ENCODE results near the gene PISD.

PISD gene

DNA sequence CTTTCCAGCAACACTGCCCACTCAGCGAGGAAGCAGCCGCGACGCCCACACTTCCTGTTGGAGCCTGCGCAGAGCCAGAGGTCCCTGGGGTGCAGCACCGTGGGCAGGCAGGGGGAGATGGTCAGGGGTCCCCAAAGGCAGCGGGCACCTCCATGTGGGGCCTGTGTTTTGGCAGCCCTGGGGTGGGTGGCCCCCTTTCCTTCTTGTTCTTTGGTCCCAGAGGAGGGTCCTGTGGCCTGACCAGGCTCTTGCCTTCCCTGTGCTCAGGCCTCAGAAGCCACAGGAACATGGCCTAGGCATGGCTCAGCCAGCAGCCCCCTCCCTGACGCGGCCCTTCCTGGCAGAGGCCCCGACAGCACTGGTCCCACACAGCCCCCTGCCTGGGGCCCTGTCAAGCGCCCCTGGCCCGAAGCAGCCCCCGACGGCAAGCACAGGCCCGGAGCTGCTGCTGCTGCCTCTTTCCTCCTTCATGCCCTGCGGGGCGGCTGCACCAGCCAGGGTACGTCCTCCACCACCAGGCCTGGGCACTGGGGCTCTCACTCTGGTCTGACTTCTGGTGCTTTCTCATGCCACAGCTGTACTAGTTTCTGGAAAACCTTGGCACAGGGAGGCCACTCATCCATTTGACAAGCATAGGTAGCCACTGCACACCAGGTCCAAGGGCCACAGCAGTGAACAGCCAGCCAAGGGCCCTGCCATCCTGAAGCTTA lies 47.1 kb downstream of the PISD start:
- peak overlapping the region; percentile 80 for H3K27ac Mint-ChIP-seq
- no peak overlapping the region for H3K4me3 Mint-ChIP-seq
- H3K9me3 Mint-ChIP-seq, result no peaks in the 10 kb centered on the region
- H3K36me3 Mint-ChIP-seq, result peaks cover 12% of the 10 kb centered on the region
- H3K4me1 Mint-ChIP-seq, result peaks cover 30% of the 10 kb centered on the region
- no peak for ATAC-seq (ENCODE audit: low read depth)
- no peak for DNase-seq (ENCODE audit: low spot score in 2 of 2)
- no peaks in the 10 kb centered on the region for H3K27me3 Mint-ChIP-seq

DNA sequence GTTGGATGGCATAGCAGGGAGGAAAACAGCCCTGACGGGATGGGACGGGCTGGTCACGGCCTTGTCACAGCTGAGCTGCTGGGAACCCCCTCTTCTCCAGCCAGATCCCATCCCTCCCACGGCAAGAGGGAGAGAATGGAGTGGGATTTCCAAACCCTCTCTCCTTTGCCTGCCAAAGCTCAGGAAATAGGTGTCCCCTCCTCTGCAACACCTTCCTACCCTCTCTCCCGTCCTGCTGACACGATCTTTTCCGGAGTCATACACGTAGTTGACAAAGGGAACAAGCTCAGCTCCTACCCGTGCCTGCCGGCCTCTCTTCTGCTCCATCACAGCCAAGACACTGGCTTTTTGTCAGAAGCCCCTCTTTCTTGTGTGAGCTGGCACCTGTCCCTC lies 48.1 kb downstream of the PISD start:
- DNase-seq (ENCODE audit: low spot score in 2 of 2) (no peak), ATAC-seq (ENCODE audit: low read depth) (no peak)
- H3K27me3 Mint-ChIP-seq, result no peaks in the 10 kb centered on the region
- peaks cover 30% of the 10 kb centered on the region for H3K4me1 Mint-ChIP-seq
- H3K36me3 Mint-ChIP-seq, result peaks cover 11% of the 10 kb centered on the region
- no peak overlapping the region for H3K4me3 Mint-ChIP-seq
- H3K9me3 Mint-ChIP-seq, result no peaks in the 10 kb centered on the region
- H3K27ac Mint-ChIP-seq, result peak overlapping the region; percentile 80

DNA sequence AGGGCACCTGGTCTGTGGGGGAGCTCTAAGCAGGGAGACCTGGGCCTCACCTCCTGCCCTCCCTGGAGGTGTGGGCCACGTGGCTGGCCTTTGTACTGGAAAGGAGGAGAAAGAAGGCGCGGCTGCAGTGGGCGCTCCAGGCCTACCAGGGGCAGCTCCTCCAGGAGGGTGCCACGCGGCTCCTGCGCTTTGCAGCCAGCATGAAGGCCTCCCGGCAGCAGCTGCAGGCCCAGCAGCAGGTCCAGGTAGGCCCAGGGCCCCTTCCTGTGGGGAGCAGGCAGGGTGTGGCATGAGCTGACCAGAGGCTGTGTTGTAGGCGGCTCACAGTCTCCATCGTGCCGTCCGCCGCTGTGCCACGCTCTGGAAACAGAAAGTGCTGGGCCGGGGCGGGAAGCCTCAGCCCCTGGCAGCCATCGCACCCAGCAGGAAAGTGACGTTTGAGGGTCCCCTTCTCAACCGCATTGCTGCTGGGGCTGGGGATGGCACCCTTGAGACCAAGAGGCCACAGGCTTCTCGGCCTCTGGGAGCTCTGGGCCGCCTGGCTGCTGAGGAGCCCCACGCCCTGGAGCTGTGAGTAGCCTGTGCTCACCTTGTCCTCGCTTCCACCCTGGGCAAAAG lies 48.6 kb downstream of the PISD start:
- no peaks in the 10 kb centered on the region for H3K9me3 Mint-ChIP-seq
- peaks cover 30% of the 10 kb centered on the region for H3K4me1 Mint-ChIP-seq
- H3K36me3 Mint-ChIP-seq, result peaks cover 9% of the 10 kb centered on the region
- H3K27me3 Mint-ChIP-seq, result no peaks in the 10 kb centered on the region
- H3K4me3 Mint-ChIP-seq, result no peak overlapping the region
- no peak overlapping the region for H3K27ac Mint-ChIP-seq
- no peak for ATAC-seq (ENCODE audit: low read depth)
- DNase-seq (ENCODE audit: low spot score in 2 of 2), result no peak

DNA sequence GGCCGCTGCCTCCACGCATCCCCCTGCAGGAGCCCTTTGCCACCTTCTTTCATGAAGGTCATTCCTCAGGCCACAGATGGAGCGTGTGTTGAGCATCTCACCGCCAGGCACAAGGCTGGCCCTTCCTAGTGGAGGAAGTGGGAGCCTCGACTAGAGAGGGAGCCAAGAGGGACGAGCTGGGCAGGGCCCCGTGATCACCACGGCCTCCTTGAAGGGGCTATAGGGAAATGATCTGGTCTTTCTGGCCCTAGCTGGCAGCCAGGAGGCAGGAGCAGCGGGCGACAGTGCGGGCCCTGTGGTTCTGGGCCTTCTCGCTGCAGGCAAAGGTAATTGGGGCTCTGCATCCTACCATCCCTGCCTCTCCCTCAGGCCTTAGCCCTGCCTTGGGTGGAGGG lies 49.1 kb downstream of the PISD start:
- no peak overlapping the region for H3K27ac Mint-ChIP-seq
- no peaks in the 10 kb centered on the region for H3K27me3 Mint-ChIP-seq
- ATAC-seq (ENCODE audit: low read depth), result no peak
- peaks cover 30% of the 10 kb centered on the region for H3K4me1 Mint-ChIP-seq
- H3K4me3 Mint-ChIP-seq, result no peak overlapping the region
- DNase-seq (ENCODE audit: low spot score in 2 of 2), result no peak
- no peaks in the 10 kb centered on the region for H3K9me3 Mint-ChIP-seq
- peaks cover 12% of the 10 kb centered on the region for H3K36me3 Mint-ChIP-seq

DNA sequence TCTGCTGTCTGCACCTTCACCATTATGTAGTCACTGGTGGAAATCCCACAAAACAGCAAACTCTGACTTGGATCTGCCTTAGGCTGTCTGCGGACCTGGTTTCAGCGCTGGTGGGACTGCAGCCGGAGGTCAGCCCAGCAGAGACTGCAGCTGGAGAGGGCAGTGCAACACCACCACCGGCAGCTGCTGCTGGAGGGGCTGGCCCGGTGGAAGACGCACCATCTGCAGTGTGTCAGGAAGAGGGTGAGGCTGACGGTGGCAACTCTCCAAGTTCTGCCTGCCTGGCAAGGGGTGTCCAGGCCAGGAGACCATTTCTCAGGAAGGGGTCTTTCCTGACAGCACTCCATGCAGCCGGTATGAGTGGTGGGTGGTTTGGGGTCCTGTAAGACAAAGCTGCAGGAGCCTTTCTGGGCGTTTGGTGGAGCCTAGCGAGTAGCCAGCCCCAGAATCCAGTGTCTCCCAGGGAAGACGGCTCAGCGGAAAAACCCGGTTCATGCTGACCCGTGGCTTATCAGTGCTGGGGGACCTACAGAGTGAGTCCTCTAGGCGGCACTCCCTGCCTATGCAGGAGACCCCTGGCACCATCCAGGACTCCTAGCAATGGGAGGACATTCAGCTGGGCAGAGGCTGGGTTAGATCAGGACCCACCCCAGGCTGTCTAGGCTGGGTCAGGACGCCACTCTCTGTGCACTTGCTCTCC lies 50.8 kb downstream of the PISD start:
- no peaks in the 10 kb centered on the region for H3K27me3 Mint-ChIP-seq
- peaks cover 11% of the 10 kb centered on the region for H3K36me3 Mint-ChIP-seq
- H3K4me3 Mint-ChIP-seq, result no peak overlapping the region
- H3K4me1 Mint-ChIP-seq, result peaks cover 23% of the 10 kb centered on the region
- ATAC-seq (ENCODE audit: low read depth) (no peak), DNase-seq (ENCODE audit: low spot score in 2 of 2) (no peak)
- peak overlapping the region; percentile 8 for H3K27ac Mint-ChIP-seq
- no peaks in the 10 kb centered on the region for H3K9me3 Mint-ChIP-seq

DNA sequence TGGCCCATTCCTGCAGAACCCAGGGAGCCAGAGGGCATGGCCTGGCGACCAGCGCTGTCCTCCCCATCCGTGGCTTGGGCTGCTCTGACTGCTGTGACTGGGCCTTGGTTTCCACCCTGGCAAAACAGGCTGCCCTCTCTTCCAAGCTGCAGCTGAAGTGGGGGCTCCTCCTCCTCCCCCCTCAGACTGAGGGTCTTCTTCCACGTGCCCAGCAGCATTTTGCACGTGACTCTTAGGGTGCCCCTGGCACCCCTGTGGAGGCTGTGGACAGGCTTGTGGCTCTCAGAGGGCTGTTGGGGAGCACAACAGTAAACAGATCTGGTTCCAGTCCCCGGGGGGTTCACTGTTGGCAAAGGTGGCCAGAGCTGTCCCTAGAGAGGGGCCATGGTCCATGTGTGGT lies 51.4 kb downstream of the PISD start:
- Mint-ChIP-seq H3K4me3 (no peak overlapping the region), H3K27me3 (no peaks in the 10 kb centered on the region), H3K27ac (peak overlapping the region; percentile 8), H3K36me3 (peaks cover 15% of the 10 kb centered on the region), H3K4me1 (peaks cover 17% of the 10 kb centered on the region), H3K9me3 (no peaks in the 10 kb centered on the region)
- DNase-seq (ENCODE audit: low spot score in 2 of 2) (no peak), ATAC-seq (ENCODE audit: low read depth) (no peak)

DNA sequence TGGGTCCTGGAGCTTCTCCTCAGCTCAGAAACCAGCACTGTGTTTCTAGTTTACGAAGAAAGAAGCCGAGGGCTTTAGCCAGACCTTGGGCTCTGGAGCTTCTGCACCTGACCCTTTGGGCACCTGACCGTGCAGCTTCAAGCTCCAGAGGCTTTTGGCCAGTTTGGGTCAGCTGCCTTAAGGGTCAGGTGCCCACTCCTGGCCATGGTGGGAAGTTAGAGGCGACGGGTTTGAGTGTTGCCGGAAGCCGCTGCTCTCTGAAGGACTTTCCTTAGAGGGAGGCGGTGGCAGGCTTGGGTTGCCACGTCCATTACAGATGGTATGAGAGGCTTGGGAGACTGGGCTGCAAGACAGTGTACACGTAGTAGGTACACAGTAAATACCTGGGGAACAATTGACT lies 52.3 kb downstream of the PISD start:
- ATAC-seq (ENCODE audit: low read depth) (no peak), DNase-seq (ENCODE audit: low spot score in 2 of 2) (no peak)
- H3K36me3 Mint-ChIP-seq, result peaks cover 17% of the 10 kb centered on the region
- H3K4me3 Mint-ChIP-seq, result no peak overlapping the region
- H3K9me3 Mint-ChIP-seq, result no peaks in the 10 kb centered on the region
- H3K27ac Mint-ChIP-seq, result no peak overlapping the region
- no peaks in the 10 kb centered on the region for H3K27me3 Mint-ChIP-seq
- peaks cover 11% of the 10 kb centered on the region for H3K4me1 Mint-ChIP-seq

DNA sequence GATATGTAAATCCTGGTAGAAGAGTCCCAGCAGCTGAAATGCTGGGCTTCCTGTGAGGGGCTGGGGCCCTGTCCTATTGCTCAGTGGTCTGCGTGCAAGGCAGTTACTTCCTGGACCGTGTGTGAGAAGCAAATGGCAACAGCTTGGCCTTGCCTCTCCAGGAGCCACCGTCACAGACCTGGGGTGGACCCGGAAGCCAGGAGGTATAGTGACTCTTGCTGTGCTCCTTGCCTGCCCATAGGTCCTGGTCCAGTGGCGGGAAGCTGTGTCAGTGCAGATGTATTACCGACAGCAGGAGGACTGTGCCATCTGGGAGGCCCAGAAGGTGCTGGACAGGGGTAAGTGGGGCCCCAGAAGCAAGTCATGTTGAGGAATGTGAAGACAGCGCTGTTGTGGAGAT lies 54.3 kb downstream of the PISD start:
- H3K27ac Mint-ChIP-seq, result no peak overlapping the region

DNA sequence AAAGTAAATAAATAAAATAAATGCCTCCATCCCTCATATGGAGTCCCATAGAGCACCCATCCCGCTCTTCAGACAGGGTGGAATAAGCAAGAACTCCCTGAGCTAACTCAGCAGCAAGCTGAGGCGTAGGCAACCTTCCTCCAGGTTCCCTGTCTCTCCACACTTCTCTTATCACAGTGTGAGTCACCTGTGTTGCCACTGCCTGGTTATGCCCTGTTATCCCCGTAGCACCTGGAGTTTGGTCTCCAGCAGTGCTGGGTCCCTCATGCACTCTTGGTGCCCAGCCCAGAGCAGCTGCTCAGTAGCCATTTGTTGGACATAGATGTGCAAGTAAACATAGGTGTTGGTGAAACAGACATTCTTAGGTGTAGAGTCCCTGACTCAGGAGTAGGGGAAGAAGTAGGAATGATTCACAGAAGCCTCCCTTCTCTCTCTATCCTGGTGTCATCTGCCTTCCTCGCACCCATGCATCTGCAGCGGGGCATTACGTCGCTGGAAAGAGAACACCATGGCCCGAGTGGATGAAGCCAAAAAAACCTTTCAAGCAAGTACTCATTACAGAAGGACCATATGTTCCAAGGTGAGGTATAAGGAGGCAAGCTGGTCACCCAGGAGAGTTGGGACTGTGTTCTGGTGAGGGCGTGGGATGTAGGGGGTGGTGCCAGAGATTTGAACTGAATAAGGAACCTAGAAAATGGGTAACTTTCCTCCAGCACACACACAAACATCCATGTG lies 56.0 kb downstream of the PISD start:
- Mint-ChIP-seq H3K4me1 (no peaks in the 10 kb centered on the region), H3K27me3 (no peaks in the 10 kb centered on the region), H3K27ac (no peak overlapping the region), H3K9me3 (no peaks in the 10 kb centered on the region), H3K4me3 (no peak overlapping the region), H3K36me3 (peaks cover 19% of the 10 kb centered on the region)
- no peak for DNase-seq (ENCODE audit: low spot score in 2 of 2)
- ATAC-seq (ENCODE audit: low read depth), result no peak

More for the DNA sequence above, 54.3 kb downstream of the PISD start:
- H3K4me3 Mint-ChIP-seq, result no peak overlapping the region
- no peaks in the 10 kb centered on the region for H3K9me3 Mint-ChIP-seq
- H3K27me3 Mint-ChIP-seq, result no peaks in the 10 kb centered on the region
- ATAC-seq (ENCODE audit: low read depth) (no peak), DNase-seq (ENCODE audit: low spot score in 2 of 2) (no peak)
- H3K36me3 Mint-ChIP-seq, result peaks cover 16% of the 10 kb centered on the region
- H3K4me1 Mint-ChIP-seq, result peaks cover under 1% of the 10 kb centered on the region

DNA sequence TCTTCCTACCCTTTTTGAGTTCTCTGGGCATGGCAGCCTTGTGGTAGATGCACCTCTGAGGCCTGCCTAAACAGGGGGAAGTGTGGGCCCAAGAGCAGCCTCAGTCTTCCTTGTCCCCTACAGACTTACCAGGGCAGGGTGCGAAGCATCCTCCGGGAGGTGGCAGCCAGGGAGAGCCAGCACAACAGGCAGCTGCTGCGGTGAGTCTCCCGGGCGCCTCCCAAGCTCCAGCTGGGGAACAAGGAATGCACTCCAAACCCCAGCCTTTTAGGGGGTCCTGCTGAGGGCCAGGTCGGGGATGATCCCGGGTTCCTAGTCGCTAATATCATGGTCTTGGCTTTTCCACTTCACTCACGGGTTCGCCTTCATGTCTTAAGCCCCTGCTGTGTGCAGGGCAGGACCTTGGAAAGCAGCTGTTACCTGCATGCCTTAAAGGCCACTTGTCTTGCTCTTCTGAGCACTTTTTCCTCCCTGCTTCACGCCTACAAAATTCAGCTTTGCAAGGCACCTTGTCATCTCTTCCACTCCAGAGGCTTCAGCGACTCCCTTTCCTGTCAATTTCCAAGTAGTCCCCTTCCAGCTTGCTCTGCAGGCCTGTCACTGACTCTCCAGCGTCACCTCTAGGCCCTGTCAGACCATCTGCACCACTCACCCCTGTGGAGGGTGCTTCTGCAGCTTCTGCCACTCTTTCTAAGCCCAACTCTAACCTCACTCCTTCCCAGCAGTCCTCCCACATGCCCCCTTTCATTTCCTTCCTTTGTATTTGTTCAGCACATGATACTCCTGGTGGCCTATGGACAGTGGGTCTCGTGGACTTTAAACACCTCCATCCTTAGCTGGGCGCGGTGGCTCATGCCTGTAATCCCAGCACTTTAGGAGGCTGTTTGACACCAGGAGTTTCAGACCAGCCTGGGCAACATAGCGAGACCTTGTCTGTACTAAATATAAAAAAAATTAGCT lies 57.0 kb downstream of the PISD start:
- Mint-ChIP-seq H3K4me3 (no peak overlapping the region), H3K4me1 (no peaks in the 10 kb centered on the region), H3K27ac (no peak overlapping the region), H3K36me3 (peaks cover 22% of the 10 kb centered on the region), H3K27me3 (no peaks in the 10 kb centered on the region), H3K9me3 (no peaks in the 10 kb centered on the region)
- DNase-seq (ENCODE audit: low spot score in 2 of 2), result no peak
- no peak for ATAC-seq (ENCODE audit: low read depth)

DNA sequence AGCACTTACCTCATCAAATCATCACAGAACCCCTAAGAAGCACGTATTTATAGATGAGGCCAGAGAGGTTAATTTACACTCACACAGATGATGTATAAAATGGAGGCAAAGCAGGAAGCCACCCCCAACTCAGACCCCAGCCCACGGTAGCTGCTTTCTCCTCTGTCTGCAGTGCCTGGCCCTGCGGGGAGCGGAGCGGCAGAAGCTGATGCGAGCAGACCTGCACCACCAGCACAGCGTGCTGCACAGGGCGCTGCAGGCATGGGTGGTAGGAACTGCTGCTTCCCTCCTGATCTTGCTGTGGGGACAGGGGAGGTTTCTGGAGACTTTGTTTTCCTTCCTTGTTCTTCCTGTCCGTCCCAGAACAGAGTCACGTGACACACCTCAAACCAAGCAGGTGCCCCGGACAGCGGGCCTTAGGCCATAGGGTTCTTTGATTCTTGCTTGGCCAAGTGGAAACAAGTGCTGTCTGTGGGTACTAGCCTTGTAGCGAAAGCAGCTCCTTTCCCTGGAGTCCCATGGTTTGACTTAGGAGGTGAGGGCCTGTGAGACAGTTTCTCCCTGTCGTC lies 57.8 kb downstream of the PISD start:
- Mint-ChIP-seq H3K4me1 (no peaks in the 10 kb centered on the region), H3K27ac (no peak overlapping the region), H3K27me3 (no peaks in the 10 kb centered on the region), H3K4me3 (no peak overlapping the region), H3K9me3 (no peaks in the 10 kb centered on the region), H3K36me3 (peaks cover 22% of the 10 kb centered on the region)
- ATAC-seq (ENCODE audit: low read depth) (no peak), DNase-seq (ENCODE audit: low spot score in 2 of 2) (no peak)

DNA sequence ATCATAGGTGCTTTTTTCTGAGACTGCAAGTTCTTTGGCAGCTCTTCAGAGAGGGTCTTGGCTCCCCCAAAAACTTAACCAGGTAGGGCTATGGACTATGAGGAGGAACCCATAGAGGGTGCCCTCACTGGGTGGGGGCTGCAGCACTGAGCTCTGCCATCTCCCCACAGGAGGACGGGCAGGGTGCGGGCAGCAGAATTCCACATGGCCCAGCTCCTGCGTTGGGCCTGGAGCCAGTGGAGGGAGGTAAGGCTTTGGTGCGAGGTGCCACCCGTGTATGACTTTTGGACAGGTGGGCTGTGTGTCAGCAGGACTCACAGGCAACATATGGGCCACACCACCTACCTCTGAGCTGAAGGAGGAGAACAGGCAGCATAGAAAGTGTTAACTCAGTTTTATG lies 58.4 kb downstream of the PISD start:
- no peak for ATAC-seq (ENCODE audit: low read depth)
- no peak overlapping the region for H3K27ac Mint-ChIP-seq
- no peaks in the 10 kb centered on the region for H3K27me3 Mint-ChIP-seq
- no peaks in the 10 kb centered on the region for H3K4me1 Mint-ChIP-seq
- H3K9me3 Mint-ChIP-seq, result no peaks in the 10 kb centered on the region
- H3K36me3 Mint-ChIP-seq, result peaks cover 22% of the 10 kb centered on the region
- DNase-seq (ENCODE audit: low spot score in 2 of 2), result no peak
- H3K4me3 Mint-ChIP-seq, result no peak overlapping the region

DNA sequence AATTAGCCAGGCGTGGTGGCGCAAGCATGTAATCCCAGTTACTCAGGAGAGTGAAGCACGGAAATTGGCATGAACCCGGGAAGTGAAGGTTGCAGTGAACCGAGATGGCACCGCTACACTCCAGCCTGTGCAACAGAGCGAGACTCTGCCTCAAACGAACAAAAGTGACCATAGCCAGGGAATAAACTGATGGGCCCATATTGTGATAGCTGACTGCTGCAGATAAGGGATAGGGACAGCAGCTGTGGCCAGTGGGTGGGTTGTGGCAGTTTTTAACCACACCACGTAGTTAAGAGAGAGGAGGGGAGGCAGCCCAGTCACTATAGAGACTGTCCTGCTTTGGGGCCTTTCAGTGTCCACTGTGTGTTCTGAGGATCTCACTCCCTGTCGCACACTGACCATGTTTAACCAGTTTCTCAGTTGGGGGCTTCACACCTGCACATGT lies 58.9 kb downstream of the PISD start:
- no peaks in the 10 kb centered on the region for H3K27me3 Mint-ChIP-seq
- H3K36me3 Mint-ChIP-seq, result peaks cover 18% of the 10 kb centered on the region
- no peaks in the 10 kb centered on the region for H3K9me3 Mint-ChIP-seq
- H3K4me1 Mint-ChIP-seq, result no peaks in the 10 kb centered on the region
- ATAC-seq (ENCODE audit: low read depth) (no peak), DNase-seq (ENCODE audit: low spot score in 2 of 2) (no peak)
- no peak overlapping the region for H3K4me3 Mint-ChIP-seq
- no peak overlapping the region for H3K27ac Mint-ChIP-seq
